Sigmoid colon (tissue), 4 donors: ENCODE results near the gene STXBP5.

Experiments used
- EP300 ChIP-seq, 4 donors: sonication (generic); formaldehyde crosslinking; IDR thresholded peaks; one replicate each; pipeline ENCODE4 v1.6.1; 2017; ENCODE audit warnings: antibody characterized with exemption in 4 of 4
- POLR2A ChIP-seq, 2 donors: fragments of 450-650 bp; IDR thresholded peaks; one replicate each; pipeline ENCODE4 v1.6.1; 2016; ENCODE audit warnings: antibody characterized with exemption in 2 of 2, mild to moderate bottlenecking in 2 of 2, moderate library complexity in 2 of 2
- POLR2AphosphoS5 ChIP-seq, 4 donors: sonication (generic); formaldehyde crosslinking; IDR thresholded peaks; one replicate each; pipeline ENCODE4 v1.6.1; 2017; ENCODE audit warnings: antibody characterized with exemption in 4 of 4
- TF ChIP-seq, protein P1 (sequence below), 4 experiments: fragments of 450-650 bp in 3 of 4; fragments of 200-600 bp in 1 of 4; IDR thresholded peaks; one replicate each; pipeline ENCODE4 v1.5.1; 2016 to 2019; ENCODE audit warnings: antibody characterized with exemption in 4 of 4, mild to moderate bottlenecking in 3 of 4, moderate library complexity in 2 of 4

DNA sequence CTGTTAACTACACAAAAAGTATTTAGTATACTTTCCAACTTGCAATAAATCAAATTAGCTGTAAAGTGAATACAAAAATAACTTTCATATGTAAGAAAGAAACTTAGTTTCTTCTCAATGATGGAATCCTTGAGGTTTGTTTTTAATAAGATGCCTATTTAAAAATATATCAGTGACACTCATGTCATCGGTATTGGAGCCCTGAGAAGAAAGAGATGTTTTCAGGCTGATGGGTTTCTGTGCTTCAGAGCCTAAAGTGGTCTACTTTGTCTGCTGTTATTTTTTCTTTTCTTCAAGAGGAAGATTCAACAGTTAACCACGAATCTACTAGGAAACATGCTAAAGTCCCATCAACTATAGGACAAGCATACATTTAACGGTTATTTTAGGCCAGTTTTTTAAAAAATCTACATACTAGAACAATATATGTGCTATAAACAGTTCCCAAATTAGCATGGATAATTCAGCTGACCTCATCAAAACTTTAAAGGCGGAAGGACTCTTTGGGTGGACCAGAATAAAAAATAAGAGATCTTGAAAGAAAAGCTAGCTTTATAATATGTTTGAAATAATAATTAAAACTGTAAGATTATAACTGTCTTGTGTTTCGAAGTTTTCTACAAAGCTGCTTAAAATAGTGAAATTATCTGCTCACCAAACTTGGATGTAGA, 157.2 kb downstream of the STXBP5 start:
- no peak for TF ChIP-seq POLR2A (IDR thresholded peaks at IDR 0.05)
- TF ChIP-seq, protein P1, sequence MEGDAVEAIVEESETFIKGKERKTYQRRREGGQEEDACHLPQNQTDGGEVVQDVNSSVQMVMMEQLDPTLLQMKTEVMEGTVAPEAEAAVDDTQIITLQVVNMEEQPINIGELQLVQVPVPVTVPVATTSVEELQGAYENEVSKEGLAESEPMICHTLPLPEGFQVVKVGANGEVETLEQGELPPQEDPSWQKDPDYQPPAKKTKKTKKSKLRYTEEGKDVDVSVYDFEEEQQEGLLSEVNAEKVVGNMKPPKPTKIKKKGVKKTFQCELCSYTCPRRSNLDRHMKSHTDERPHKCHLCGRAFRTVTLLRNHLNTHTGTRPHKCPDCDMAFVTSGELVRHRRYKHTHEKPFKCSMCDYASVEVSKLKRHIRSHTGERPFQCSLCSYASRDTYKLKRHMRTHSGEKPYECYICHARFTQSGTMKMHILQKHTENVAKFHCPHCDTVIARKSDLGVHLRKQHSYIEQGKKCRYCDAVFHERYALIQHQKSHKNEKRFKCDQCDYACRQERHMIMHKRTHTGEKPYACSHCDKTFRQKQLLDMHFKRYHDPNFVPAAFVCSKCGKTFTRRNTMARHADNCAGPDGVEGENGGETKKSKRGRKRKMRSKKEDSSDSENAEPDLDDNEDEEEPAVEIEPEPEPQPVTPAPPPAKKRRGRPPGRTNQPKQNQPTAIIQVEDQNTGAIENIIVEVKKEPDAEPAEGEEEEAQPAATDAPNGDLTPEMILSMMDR (IDR thresholded peaks at IDR 0.05), result no peak
- no peak for TF ChIP-seq EP300 (IDR thresholded peaks at IDR 0.05)
- TF ChIP-seq POLR2AphosphoS5 (IDR thresholded peaks at IDR 0.05), result no peak
